HCT116 (cell line): ENCODE measurements around the gene SLC12A5. TPM values are rescaled to one million over a fixed set of nuclear protein-coding genes. Genes with fewer than 3 reads are reported as not detected.

Experiments used
- ATAC-seq: fragments of 200-7000 bp; cut with Tn5 transposase; 2 replicates; pipeline ENCODE4 v1.9.1; 2020; ENCODE audit warnings: mild to moderate bottlenecking, moderate library complexity
- BruUV-seq: library from RNA; stranded (reverse); fragments of 400-500 nt; replicated peaks from 2 replicates; lab custom pipeline; 2021; lab: Mats Ljungman, UMichigan
- CTCF ChIA-PET: fragments of 300-600 bp; sonication (Branson Sonifier 250); formaldehyde crosslinking; loops from one replicate; lab custom pipeline; 2021; ENCODE audit warnings: antibody characterized with exemption; lab: Charles Lee
- POLR2A ChIA-PET: fragments of 300-600, 350-600 bp; sonication (Branson Sonifier 250); formaldehyde crosslinking; loops from one replicate; lab custom pipeline; 2021; ENCODE audit warnings: antibody characterized with exemption; lab: Charles Lee
- RAD21 ChIA-PET, 2 experiments: fragments of 300-600 bp; sonication (Branson Sonifier 250); formaldehyde crosslinking; loops; one replicate each; lab custom pipeline; 2023; ENCODE audit warnings: low total read pairs in 2 of 2; ENCODE audit not compliant: uncharacterized antibody in 2 of 2, unreplicated experiment in 2 of 2, low non-redundant PET in 1 of 2; lab: Charles Lee
- DNase-seq: peaks from one replicate; pipeline ENCODE4 v3.0.0-alpha.2; 2010; ENCODE audit warnings: low read depth, low spot score
- H2AFZ ChIP-seq: fragments of 200-600 bp; shearing (Covaris generic), sonication (generic); 2 replicates; pipeline ENCODE4 v1.6.1; 2017; ENCODE audit warnings: low read depth, mixed run types, mixed read lengths, antibody characterized with exemption, low read length; ENCODE audit not compliant: poor library complexity, severe bottlenecking
- H3K27ac ChIP-seq: 2 replicates; pipeline ENCODE4 v1.5.1; 2012; ENCODE audit warnings: low read depth, low read length
- H3K27me3 ChIP-seq: fragments of 200-600 bp; sonication (generic); 2 replicates; pipeline ENCODE4 v1.6.1; 2016; ENCODE audit warnings: mixed run types, low read length, mixed read lengths; ENCODE audit not compliant: insufficient read depth
- H3K36me3 ChIP-seq, 2 experiments: fragments of 200-500 bp in 1 of 2; fragments of 200-600 bp in 1 of 2; sonication (Bioruptor generic) in 1 of 2; sonication (generic) in 1 of 2; 2 replicates each; pipeline versions ENCODE4 v1.5.1 to v1.6.1; 2014 to 2016; ENCODE audit warnings: low read length in 2 of 2, inconsistent platforms in 1 of 2, mixed read lengths in 1 of 2, mixed run types in 1 of 2; ENCODE audit not compliant: insufficient read depth in 2 of 2, control insufficient read depth in 1 of 2
- H3K4me1 ChIP-seq, 2 experiments: fragments of 200-600 bp in 1 of 2; sonication (generic) in 1 of 2; 2 replicates each; pipeline versions ENCODE4 v1.5.1 to v1.6.1; 2012 to 2017; ENCODE audit warnings: low read length in 2 of 2, inconsistent platforms in 1 of 2, mild to moderate bottlenecking in 1 of 2, mixed read lengths in 1 of 2, mixed run types in 1 of 2, moderate library complexity in 1 of 2; ENCODE audit not compliant: insufficient read depth in 2 of 2, control insufficient read depth in 1 of 2
- H3K4me2 ChIP-seq: fragments of 200-600 bp; sonication (generic); 2 replicates; pipeline ENCODE4 v1.6.1; 2017; ENCODE audit warnings: mixed run types, low read length, mixed read lengths
- H3K4me3 ChIP-seq, 2 experiments: fragments of 200-600 bp in 1 of 2; sonication (generic) in 1 of 2; replicated peaks in 1 of 2; 2 replicates each; pipeline ENCODE4 v1.5.1; 2011 to 2016; ENCODE audit warnings: low read length in 2 of 2, control low read depth in 1 of 2, low read depth in 1 of 2, mild to moderate bottlenecking in 1 of 2, mixed read lengths in 1 of 2, mixed run types in 1 of 2
- H3K79me2 ChIP-seq: fragments of 200-600 bp; sonication (generic); 2 replicates; pipeline ENCODE4 v1.6.1; 2017; ENCODE audit warnings: mild to moderate bottlenecking, mixed run types, low read length, moderate library complexity, mixed read lengths; ENCODE audit not compliant: insufficient read depth
- H3K9ac ChIP-seq: fragments of 200-600 bp; sonication (generic); 2 replicates; pipeline ENCODE4 v1.6.1; 2016; ENCODE audit warnings: low read length, mixed read lengths
- H3K9me2 ChIP-seq: fragments of 200-600 bp; sonication (generic), shearing (Covaris generic); 2 replicates; pipeline ENCODE4 v1.6.1; 2017; ENCODE audit warnings: mixed run types, mild to moderate bottlenecking, moderate library complexity; ENCODE audit not compliant: insufficient read depth
- H3K9me3 ChIP-seq, 2 experiments: fragments of 200-500 bp in 1 of 2; fragments of 200-600 bp in 1 of 2; sonication (Bioruptor generic) in 1 of 2; sonication (generic) in 1 of 2; 2 replicates each; pipeline ENCODE4 v1.6.1; 2014 to 2017; ENCODE audit warnings: low read length in 2 of 2, mixed read lengths in 2 of 2, inconsistent platforms in 1 of 2, low read depth in 1 of 2, mild to moderate bottlenecking in 1 of 2, mixed run types in 1 of 2, moderate library complexity in 1 of 2; ENCODE audit not compliant: control insufficient read depth in 1 of 2, insufficient read depth in 1 of 2
- H4K20me1 ChIP-seq: fragments of 200-600 bp; sonication (generic), shearing (Covaris generic); 2 replicates; pipeline ENCODE4 v1.6.1; 2017; ENCODE audit warnings: mixed run types, mild to moderate bottlenecking, moderate library complexity; ENCODE audit not compliant: insufficient read depth
- CTCF ChIP-seq, 3 experiments: fragments of 200-600 bp in 1 of 3; sonication (generic) in 1 of 3; IDR thresholded peaks in 2 of 3; conservative IDR thresholded peaks in 1 of 3; 2 replicates each; pipeline ENCODE4 v1.5.1; 2012 to 2017; ENCODE audit warnings: low read depth in 2 of 3, low read length in 2 of 3, antibody characterized with exemption in 1 of 3, borderline replicate concordance in 1 of 3, control low read depth in 1 of 3, mild to moderate bottlenecking in 1 of 3, mixed read lengths in 1 of 3, mixed run types in 1 of 3, moderate library complexity in 1 of 3; ENCODE audit not compliant: insufficient read depth in 1 of 3
- EGR1 ChIP-seq: IDR thresholded peaks from 2 replicates; pipeline ENCODE4 v1.6.1; 2012; ENCODE audit warnings: low read depth
- MAX ChIP-seq: IDR thresholded peaks from 2 replicates; pipeline ENCODE4 v1.6.1; 2012
- POLR2AphosphoS5 ChIP-seq: IDR thresholded peaks from 2 replicates; pipeline ENCODE4 v1.6.1; 2011; ENCODE audit warnings: mild to moderate bottlenecking, low read depth, low read length, moderate library complexity
- RAD21 ChIP-seq: IDR thresholded peaks from 2 replicates; pipeline ENCODE4 v1.6.1; 2012; ENCODE audit warnings: low read depth, mild to moderate bottlenecking
- REST ChIP-seq: IDR thresholded peaks from 2 replicates; pipeline ENCODE4 v1.6.1; 2012; ENCODE audit warnings: low read depth
- SIN3A ChIP-seq: IDR thresholded peaks from 2 replicates; pipeline ENCODE4 v1.6.1; 2012; ENCODE audit warnings: low read depth
- SP1 ChIP-seq: IDR thresholded peaks from 2 replicates; pipeline ENCODE4 v1.6.1; 2012; ENCODE audit warnings: low read depth
- intact Hi-C: fragments of 100-400 bp; cut with micrococcal nuclease; formaldehyde crosslinking; loops from 2 replicates; pipeline ENCODE4 v1.10.0; 2022
- total RNA-seq: library from RNA; stranded (reverse); gene quantifications from one replicate; pipeline ENCODE4 v1.2.1, GENCODE V29; 2021; ENCODE audit not compliant: unreplicated experiment

The SLC12A5 gene
- total RNA-seq, 1 experiment from 2014 or later: 1.9 TPM

- H3K9ac ChIP-seq: no peak overlapping the region
- H3K36me3 ChIP-seq: no peaks in the 10 kb centered on the region
- no peak overlapping the region for H3K4me3 ChIP-seq
- BruUV-seq: no TSS peak
- no peaks in the 10 kb centered on the region for H3K9me3 ChIP-seq
- RAD21 ChIA-PET: no interaction called here
- no peak overlapping the region for H3K27ac ChIP-seq
- POLR2A ChIA-PET: no interaction called here
- CTCF ChIA-PET: interaction anchor here (0.9 to 5.4 kb wide), 2 partner anchors 14 to 446 kb away, joined by 3 to 46 read pairs; partner anchors contain the start of genes WFDC6 and ZNF335
- peaks cover 0 to 6% of the 10 kb centered on the region in 2 experiments; a peak in 1 of 4 replicates for H3K4me1 ChIP-seq
- TF ChIP-seq RAD21 (peak; percentile 49; the same call in 1 of the 2 replicates), MAX (no peak), EGR1 (no peak), REST (no peak), CTCF (IDR thresholded peaks at IDR 0.05 in 2 of 3, conservative IDR thresholded peaks at IDR 0.05 in 1 of 3; ENCODE audit: borderline replicate concordance in 1 of 3, insufficient read depth in 1 of 3, low read depth in 2 of 3, low read length in 2 of 3) (peak in 2 of 3 experiments; percentile 18 to 25; a peak in 2 of 6 replicates), POLR2AphosphoS5 (no peak), SP1 (no peak), SIN3A (no peak)
- no peaks in the 10 kb centered on the region for H4K20me1 ChIP-seq
- no peak overlapping the region for H2AFZ ChIP-seq
- no peaks in the 10 kb centered on the region for H3K9me2 ChIP-seq
- ATAC-seq (no peak), DNase-seq (no peak)
- H3K27me3 ChIP-seq: no peaks in the 10 kb centered on the region
- H3K79me2 ChIP-seq: no peaks in the 10 kb centered on the region
- H3K4me2 ChIP-seq: no peak overlapping the region
- intact Hi-C loops: no loop called here
Observed at GRCh38 chr20:45985573-45985972, 43.4 kb upstream of the SLC12A5 start.
